ENCODE data around the gene EPN2.

The EPN2 gene

DNA sequence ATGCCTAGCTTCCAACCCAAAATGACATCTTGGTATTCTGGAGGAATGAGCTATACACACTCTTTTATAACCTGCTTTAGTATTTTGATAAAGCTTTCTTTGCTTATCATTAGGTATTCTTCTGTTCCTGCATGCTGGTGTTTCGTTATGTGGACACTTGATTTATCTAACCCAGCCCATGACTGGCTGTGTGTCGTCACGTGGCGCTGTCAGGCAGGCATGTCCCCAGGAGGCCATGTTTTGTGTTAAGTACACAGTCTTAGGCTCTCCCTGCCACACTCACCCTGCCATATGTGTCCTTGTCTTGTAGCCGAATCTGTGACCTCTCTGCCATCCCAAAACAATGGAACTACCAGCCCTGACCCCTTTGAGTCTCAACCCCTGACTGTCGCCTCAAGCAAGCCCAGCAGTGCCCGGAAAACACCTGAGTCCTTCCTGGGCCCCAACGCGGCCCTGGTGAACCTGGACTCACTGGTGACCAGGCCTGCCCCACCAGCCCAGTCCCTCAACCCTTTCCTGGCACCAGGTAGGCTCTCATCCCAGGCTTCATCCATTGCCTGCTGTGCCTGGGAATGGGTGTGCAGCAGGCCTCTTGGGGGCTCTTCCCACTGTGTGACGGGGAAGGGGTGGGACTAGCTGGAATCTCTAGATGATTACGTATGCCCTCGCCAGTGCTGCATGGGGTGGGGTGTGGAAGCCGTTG, 94.5 kb downstream of the EPN2 start:
- TF ChIP-seq, protein P1, sequence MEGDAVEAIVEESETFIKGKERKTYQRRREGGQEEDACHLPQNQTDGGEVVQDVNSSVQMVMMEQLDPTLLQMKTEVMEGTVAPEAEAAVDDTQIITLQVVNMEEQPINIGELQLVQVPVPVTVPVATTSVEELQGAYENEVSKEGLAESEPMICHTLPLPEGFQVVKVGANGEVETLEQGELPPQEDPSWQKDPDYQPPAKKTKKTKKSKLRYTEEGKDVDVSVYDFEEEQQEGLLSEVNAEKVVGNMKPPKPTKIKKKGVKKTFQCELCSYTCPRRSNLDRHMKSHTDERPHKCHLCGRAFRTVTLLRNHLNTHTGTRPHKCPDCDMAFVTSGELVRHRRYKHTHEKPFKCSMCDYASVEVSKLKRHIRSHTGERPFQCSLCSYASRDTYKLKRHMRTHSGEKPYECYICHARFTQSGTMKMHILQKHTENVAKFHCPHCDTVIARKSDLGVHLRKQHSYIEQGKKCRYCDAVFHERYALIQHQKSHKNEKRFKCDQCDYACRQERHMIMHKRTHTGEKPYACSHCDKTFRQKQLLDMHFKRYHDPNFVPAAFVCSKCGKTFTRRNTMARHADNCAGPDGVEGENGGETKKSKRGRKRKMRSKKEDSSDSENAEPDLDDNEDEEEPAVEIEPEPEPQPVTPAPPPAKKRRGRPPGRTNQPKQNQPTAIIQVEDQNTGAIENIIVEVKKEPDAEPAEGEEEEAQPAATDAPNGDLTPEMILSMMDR (conservative IDR thresholded peaks at IDR 0.05; ENCODE audit: low read depth, low read length) = no peak
- H3K4me3 ChIP-seq (ENCODE audit: low read length) = no peak overlapping the region
- DNase-seq (ENCODE audit: low read depth) = no peak

DNA sequence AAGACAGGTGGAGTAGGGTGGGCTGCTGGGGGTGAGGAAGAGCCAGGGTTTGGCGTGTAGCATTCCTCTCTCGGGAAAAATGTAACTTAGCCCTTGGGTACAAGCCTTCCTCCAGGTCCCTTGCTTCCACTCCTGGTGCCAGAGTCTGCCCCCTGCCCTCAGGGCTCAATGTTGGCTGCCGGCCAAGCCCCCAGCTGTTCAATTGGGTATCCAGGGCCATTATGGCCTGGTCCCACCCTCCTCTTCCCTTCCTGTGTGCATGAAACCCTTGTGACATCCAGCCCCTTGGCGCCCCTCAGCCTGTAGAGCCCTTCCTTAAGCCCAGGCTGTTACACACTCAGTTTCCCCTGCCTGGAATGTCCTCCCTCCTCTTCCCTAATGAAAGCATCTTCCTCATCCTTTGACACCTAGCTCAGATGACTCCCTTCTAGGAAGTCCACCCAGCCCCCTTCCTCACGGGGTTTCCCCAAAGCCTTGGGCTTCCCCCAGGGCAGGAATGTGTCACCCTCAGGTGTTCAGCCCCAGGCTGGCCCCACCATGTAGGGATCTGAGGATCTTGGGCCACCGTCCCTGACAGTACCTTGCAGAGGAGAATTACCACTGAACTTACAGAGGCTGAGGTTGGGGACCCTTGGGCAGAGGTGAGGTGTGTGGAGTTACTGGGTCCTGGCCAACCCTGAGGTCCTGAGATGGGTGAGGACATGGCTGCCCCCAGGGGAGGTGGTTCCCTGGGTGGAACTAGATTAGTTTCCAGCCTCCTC, 95.4 kb downstream of the EPN2 start:
- TF ChIP-seq, protein P1 (conservative IDR thresholded peaks at IDR 0.05; ENCODE audit: low read depth, low read length) = no peak
- no peak for DNase-seq (ENCODE audit: low read depth)
- H3K4me3 ChIP-seq (ENCODE audit: low read length) = no peak overlapping the region

DNA sequence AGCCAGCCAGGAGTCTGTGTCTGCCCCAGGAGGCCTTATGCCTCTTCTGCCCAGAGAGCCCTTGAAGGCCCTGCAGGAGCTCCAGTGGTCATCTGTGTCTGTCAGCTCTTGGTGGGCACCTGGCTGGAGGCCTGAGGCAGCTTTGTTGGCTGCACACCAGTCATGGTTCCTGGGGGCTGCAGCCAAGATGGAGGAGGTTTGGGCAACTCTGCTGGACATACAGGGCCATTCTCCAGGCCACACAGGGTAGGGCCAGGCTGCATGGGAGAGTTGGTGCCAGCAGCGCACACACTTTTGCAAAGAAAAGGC, 95.9 kb downstream of the EPN2 start:
- TF ChIP-seq, protein P1 (conservative IDR thresholded peaks at IDR 0.05; ENCODE audit: low read depth, low read length) = no peak
- DNase-seq (ENCODE audit: low read depth) = no peak
- H3K4me3 ChIP-seq (ENCODE audit: low read length) = no peak overlapping the region

DNA sequence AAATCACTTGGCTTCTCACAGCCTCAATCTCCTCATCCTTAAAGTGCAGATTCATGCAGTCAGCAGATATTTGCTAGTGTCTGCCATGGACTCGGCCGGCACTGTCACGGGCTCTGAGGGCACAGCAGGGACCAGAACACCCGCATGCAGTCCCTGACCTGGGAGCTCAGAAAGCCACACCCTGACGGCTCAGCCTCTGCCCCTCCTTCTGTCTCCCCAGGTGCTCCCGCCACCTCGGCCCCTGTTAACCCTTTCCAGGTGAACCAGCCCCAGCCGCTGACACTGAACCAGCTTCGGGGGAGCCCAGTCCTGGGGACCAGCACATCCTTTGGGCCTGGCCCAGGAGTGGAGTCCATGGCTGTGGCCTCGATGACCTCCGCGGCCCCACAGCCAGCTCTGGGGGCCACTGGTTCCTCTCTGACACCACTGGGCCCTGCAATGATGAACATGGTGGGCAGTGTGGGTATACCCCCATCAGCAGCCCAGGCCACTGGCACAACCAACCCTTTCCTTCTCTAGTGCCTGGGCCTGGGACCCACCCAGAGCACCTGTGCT, 96.6 kb downstream of the EPN2 start:
- TF ChIP-seq, protein P1 (conservative IDR thresholded peaks at IDR 0.05; ENCODE audit: low read depth, low read length) = no peak
- no peak for DNase-seq (ENCODE audit: low read depth)

DNA sequence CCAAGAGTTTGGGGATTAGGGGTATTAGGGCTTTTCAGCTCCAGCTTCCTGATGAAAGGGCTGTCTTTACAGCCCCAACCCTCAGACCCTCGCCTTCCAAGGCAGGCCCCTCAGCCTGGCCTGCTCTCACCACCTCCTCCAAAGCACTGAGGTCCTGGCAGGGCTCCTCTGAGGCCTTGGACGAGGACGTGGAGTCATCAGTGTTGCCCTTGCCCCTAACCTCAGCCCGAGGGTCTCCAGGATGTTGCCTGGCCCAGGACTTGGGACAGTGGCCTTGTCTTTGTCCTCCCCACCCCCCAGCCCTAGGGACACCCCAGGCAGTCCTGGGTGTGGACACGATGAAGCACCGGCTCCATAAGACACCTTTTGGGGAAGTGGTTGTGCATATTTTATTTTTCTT, 97.2 kb downstream of the EPN2 start:
- no peak overlapping the region for H3K4me3 ChIP-seq (ENCODE audit: low read length)
- no peak for DNase-seq (ENCODE audit: low read depth)
- TF ChIP-seq, protein P1 (conservative IDR thresholded peaks at IDR 0.05; ENCODE audit: low read depth, low read length) = no peak

More for the DNA sequence above, 96.6 kb downstream of the EPN2 start:
- H3K4me3 ChIP-seq (ENCODE audit: low read length) = no peak overlapping the region

DNA sequence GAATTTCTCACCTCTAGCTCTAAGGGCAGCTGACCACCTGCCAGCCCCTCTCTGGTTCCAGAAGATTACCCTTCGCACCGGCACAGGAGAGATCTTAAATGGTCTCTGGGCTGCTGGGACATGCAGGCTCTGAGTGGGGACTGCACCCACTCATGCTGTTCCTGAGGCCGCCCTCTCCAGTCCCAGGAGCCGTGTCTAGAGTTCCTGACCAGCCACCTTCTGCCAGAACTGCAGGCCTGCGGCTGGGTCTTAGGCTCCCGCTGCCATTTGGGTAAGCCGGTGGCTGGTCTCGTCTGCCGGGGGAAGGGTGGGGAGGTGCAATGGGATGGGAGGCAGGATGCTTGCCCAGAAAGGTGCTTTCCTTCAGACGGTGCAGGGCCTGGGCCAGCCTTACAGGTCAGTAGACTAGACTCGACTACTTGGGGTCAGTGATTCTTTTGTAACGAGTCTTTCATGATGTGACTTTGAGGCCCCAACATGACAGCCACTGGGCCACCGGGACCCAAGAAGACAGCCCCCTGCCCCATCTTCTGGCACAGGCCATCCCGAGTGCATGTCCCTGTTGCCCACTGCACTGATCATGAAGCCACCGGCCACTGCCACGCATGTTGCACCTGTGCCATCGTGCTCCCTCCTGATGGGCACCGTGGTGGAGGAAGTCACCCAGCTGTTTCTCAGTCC, 98.9 kb downstream of the EPN2 start:
- TF ChIP-seq, protein P1 (conservative IDR thresholded peaks at IDR 0.05; ENCODE audit: low read depth, low read length) = no peak
- DNase-seq (ENCODE audit: low read depth) = no peak

More for the DNA sequence above, 98.9 kb downstream of the EPN2 start:
- H3K4me3 ChIP-seq (ENCODE audit: low read length) = no peak overlapping the region
